WTC11 (cell line): ENCODE measurements around the gene PHLPP1.

Source experiments
- CTCF ChIP-seq: fragments of 200-600 bp; IDR thresholded peaks from 2 replicates; pipeline ENCODE4 v1.8.0; 2022; ENCODE audit warnings: antibody characterized with exemption
- ETV6 ChIP-seq: sonication (generic); formaldehyde crosslinking; IDR thresholded peaks from 2 replicates; pipeline ENCODE4 v1.8.1; 2022; ENCODE audit warnings: mild to moderate bottlenecking, missing genetic modification reagents

- TF ChIP-seq CTCF (no peak), ETV6 (CRISPR knock-in tag) (no peak)
Observed at GRCh38 chr18:62717169-62717924, 2.0 kb downstream of the PHLPP1 start.
